H1 (cell line): ENCODE data around the gene RGS9BP. TPM values are rescaled to one million over a fixed set of nuclear protein-coding genes. Genes with fewer than 3 reads are reported as not detected.

Experiments used
- CTCF ChIA-PET: fragments of 300-600 bp; sonication (Branson Sonifier 250); formaldehyde crosslinking; loops from one replicate; lab custom pipeline; 2021; ENCODE audit not compliant: partially characterized antibody; lab: Charles Lee
- POLR2A ChIA-PET: fragments of 300-600 bp; sonication (Branson Sonifier 250); formaldehyde crosslinking; loops from one replicate; lab custom pipeline; 2021; ENCODE audit warnings: inconsistent platforms; ENCODE audit not compliant: partially characterized antibody; lab: Charles Lee
- DNase-seq, 2 experiments: peaks; one replicate each; pipeline versions ENCODE4 v3.0.0 to v3.0.0-alpha.2; 2010 to 2022; ENCODE audit warnings: low spot score in 2 of 2, low read depth in 1 of 2, mixed read lengths in 1 of 2
- FAIRE-seq: peaks from 2 replicates; lab custom pipeline; 2011; peaks lifted over from hg19 to GRCh38; lab: Jason Lieb, UNC
- H2AFZ ChIP-seq: 2 replicates; pipeline ENCODE4 v1.8.1; 2012; ENCODE audit warnings: low read length, inconsistent platforms
- H2AK5ac ChIP-seq: 2 replicates; pipeline ENCODE4 v1.6.1; 2013; ENCODE audit warnings: low read depth, low read length
- H2BK120ac ChIP-seq: replicated peaks from 2 replicates; pipeline ENCODE3; 2013; ENCODE audit warnings: low read depth, low read length, inconsistent platforms
- H2BK12ac ChIP-seq: 2 replicates; pipeline ENCODE4 v1.6.1; 2013; ENCODE audit warnings: low read depth, low read length
- H2BK15ac ChIP-seq: 2 replicates; pipeline ENCODE4 v1.6.1; 2013; ENCODE audit warnings: low read length
- H2BK20ac ChIP-seq: 2 replicates; pipeline ENCODE4 v1.6.1; 2013; ENCODE audit warnings: low read length
- H2BK5ac ChIP-seq: 2 replicates; pipeline ENCODE4 v1.6.1; 2013; ENCODE audit warnings: low read depth, low read length
- H3K14ac ChIP-seq: 2 replicates; pipeline ENCODE4 v1.6.1; 2013; ENCODE audit warnings: inconsistent platforms; ENCODE audit not compliant: insufficient read length
- H3K18ac ChIP-seq: 2 replicates; pipeline ENCODE4 v1.6.1; 2013; ENCODE audit warnings: low read length; ENCODE audit errors: extremely low read depth
- H3K23ac ChIP-seq: 2 replicates; pipeline ENCODE4 v1.6.1; 2013; ENCODE audit warnings: inconsistent platforms; ENCODE audit not compliant: insufficient read length
- H3K23me2 ChIP-seq: 2 replicates; pipeline ENCODE4 v1.6.1; 2013; ENCODE audit warnings: low read depth, low read length
- H3K27ac ChIP-seq: 2 replicates; pipeline ENCODE4 v1.6.1; 2011; ENCODE audit warnings: low read depth, low read length, inconsistent platforms
- H3K27me3 ChIP-seq, 4 experiments: replicated peaks in 1 of 4; 1 replicate in 1 of 4; 2 replicates in 3 of 4; pipeline versions ENCODE4 v1.6.1 to v1.8.1; 2011 to 2013; ENCODE audit warnings: low read length in 3 of 4, mild to moderate bottlenecking in 3 of 4, inconsistent platforms in 2 of 4, mixed read lengths in 2 of 4, moderate library complexity in 1 of 4; ENCODE audit not compliant: control insufficient read depth in 3 of 4, insufficient read depth in 3 of 4; ENCODE audit errors: extremely low read depth in 1 of 4
- H3K36me3 ChIP-seq, 4 experiments: 2 replicates each; pipeline versions ENCODE4 v1.6.1 to v1.8.1; 2011 to 2013; ENCODE audit warnings: mild to moderate bottlenecking in 4 of 4, low read length in 3 of 4, moderate library complexity in 2 of 4, control low read depth in 1 of 4, inconsistent platforms in 1 of 4; ENCODE audit not compliant: insufficient read depth in 4 of 4, control insufficient read depth in 2 of 4
- H3K4ac ChIP-seq: replicated peaks from 2 replicates; pipeline ENCODE3; 2013; ENCODE audit warnings: low read length, low read depth, mixed read lengths, inconsistent platforms; ENCODE audit not compliant: insufficient read length
- H3K4me1 ChIP-seq, 4 experiments: replicated peaks in 1 of 4; 1 replicate in 1 of 4; 2 replicates in 3 of 4; pipeline versions ENCODE4 v1.6.1 to v1.8.1; 2011 to 2013; ENCODE audit warnings: low read length in 3 of 4, inconsistent platforms in 2 of 4, mixed read lengths in 1 of 4; ENCODE audit not compliant: insufficient read depth in 4 of 4, control insufficient read depth in 3 of 4
- H3K4me2 ChIP-seq, 2 experiments: 2 replicates each; pipeline versions ENCODE4 v1.6.1 to v1.8.1; 2011 to 2013; ENCODE audit warnings: low read depth in 2 of 2, low read length in 2 of 2, control low read depth in 1 of 2, inconsistent platforms in 1 of 2, mild to moderate bottlenecking in 1 of 2; ENCODE audit not compliant: insufficient read depth in 1 of 2
- H3K4me3 ChIP-seq, 4 experiments: fragments of 200-600, 300-600 bp in 1 of 4; sonication (generic), shearing (Covaris generic), sonication (Bioruptor Twin) in 1 of 4; 2 replicates each; pipeline versions ENCODE4 v1.5.1 to v1.8.1; 2011 to 2016; ENCODE audit warnings: low read length in 4 of 4, low read depth in 3 of 4, control low read depth in 2 of 4, inconsistent platforms in 2 of 4, mild to moderate bottlenecking in 2 of 4, mixed read lengths in 1 of 4, moderate library complexity in 1 of 4; ENCODE audit not compliant: insufficient read depth in 2 of 4; ENCODE audit errors: extremely low read depth in 1 of 4
- H3K56ac ChIP-seq: replicated peaks from 2 replicates; pipeline ENCODE3; 2013; ENCODE audit warnings: low read depth, mild to moderate bottlenecking, mixed read lengths, low read length, inconsistent platforms; ENCODE audit not compliant: insufficient read length
- H3K79me1 ChIP-seq: 2 replicates; pipeline ENCODE4 v1.6.1; 2013; ENCODE audit warnings: low read depth, low read length, control low read depth
- H3K79me2 ChIP-seq, 2 experiments: 2 replicates each; pipeline versions ENCODE4 v1.6.1 to v1.8.1; 2012 to 2013; ENCODE audit warnings: low read length in 2 of 2, mild to moderate bottlenecking in 2 of 2, inconsistent platforms in 1 of 2; ENCODE audit not compliant: insufficient read depth in 2 of 2, control insufficient read depth in 1 of 2
- H3K9ac ChIP-seq, 4 experiments: replicated peaks in 1 of 4; 1 replicate in 1 of 4; 2 replicates in 3 of 4; pipeline versions ENCODE4 v1.6.1 to v1.8.1; 2011 to 2013; ENCODE audit warnings: low read depth in 3 of 4, low read length in 3 of 4, control low read depth in 2 of 4, mild to moderate bottlenecking in 2 of 4, moderate library complexity in 2 of 4, inconsistent platforms in 1 of 4; ENCODE audit errors: extremely low read depth in 1 of 4
- H3K9me3 ChIP-seq, 2 experiments: 2 replicates each; pipeline versions ENCODE4 v1.6.1 to v1.8.1; 2012 to 2013; ENCODE audit warnings: mild to moderate bottlenecking in 2 of 2, moderate library complexity in 2 of 2, control low read depth in 1 of 2, inconsistent platforms in 1 of 2, low read depth in 1 of 2, low read length in 1 of 2, mixed read lengths in 1 of 2; ENCODE audit not compliant: insufficient read depth in 2 of 2
- H4K20me1 ChIP-seq, 2 experiments: replicated peaks in 1 of 2; 2 replicates each; pipeline versions ENCODE3 to v1.8.1; 2011 to 2013; ENCODE audit warnings: inconsistent platforms in 2 of 2, low read length in 2 of 2, mild to moderate bottlenecking in 1 of 2; ENCODE audit not compliant: insufficient read depth in 2 of 2, control insufficient read depth in 1 of 2
- H4K5ac ChIP-seq: 2 replicates; pipeline ENCODE4 v1.6.1; 2013; ENCODE audit warnings: low read length, low read depth, mixed read lengths, inconsistent platforms; ENCODE audit not compliant: insufficient read length
- H4K8ac ChIP-seq: 2 replicates; pipeline ENCODE4 v1.8.0; 2013; ENCODE audit warnings: mild to moderate bottlenecking, moderate library complexity, low read length, inconsistent platforms; ENCODE audit not compliant: insufficient read depth; ENCODE audit errors: extremely low read depth
- H4K91ac ChIP-seq: replicated peaks from 2 replicates; pipeline ENCODE3; 2013; ENCODE audit warnings: low read length, mixed read lengths, inconsistent platforms; ENCODE audit not compliant: insufficient read length
- BACH1 ChIP-seq: IDR thresholded peaks from 2 replicates; pipeline ENCODE4 v1.6.1; 2012; ENCODE audit warnings: low read length, improper control_type of control experiment
- CHD2 ChIP-seq: IDR thresholded peaks from 2 replicates; pipeline ENCODE4 v1.6.1; 2012; ENCODE audit warnings: low read length, improper control_type of control experiment
- CREB1 ChIP-seq: IDR thresholded peaks from 2 replicates; pipeline ENCODE4 v1.6.1; 2012; ENCODE audit warnings: inconsistent platforms
- HDAC2 ChIP-seq, 2 experiments: fragments of 300-600 bp in 1 of 2; sonication (generic) in 1 of 2; IDR thresholded peaks; 2 replicates each; pipeline ENCODE4 v1.6.1; 2011 to 2012; ENCODE audit warnings: low read depth in 2 of 2, low read length in 2 of 2, mild to moderate bottlenecking in 2 of 2, moderate library complexity in 2 of 2, borderline replicate concordance in 1 of 2, inconsistent platforms in 1 of 2
- HDAC6 ChIP-seq: IDR thresholded peaks from one replicate; pipeline ENCODE4 v1.7.1; 2012; ENCODE audit warnings: low read depth, mild to moderate bottlenecking, inconsistent platforms, low read length, moderate library complexity
- MAX ChIP-seq: IDR thresholded peaks from 2 replicates; pipeline ENCODE4 v1.6.1; 2012; ENCODE audit warnings: inconsistent platforms
- POLR2A ChIP-seq, 2 experiments: IDR thresholded peaks; 1 replicate in 1 of 2; 2 replicates in 1 of 2; pipeline ENCODE4 v1.6.1; 2011; ENCODE audit warnings: low read depth in 2 of 2, low read length in 2 of 2, mild to moderate bottlenecking in 2 of 2; ENCODE audit errors: control extremely low read depth in 1 of 2
- RXRA ChIP-seq: IDR thresholded peaks from 2 replicates; pipeline ENCODE4 v1.6.1; 2011; ENCODE audit warnings: low read depth, mild to moderate bottlenecking, low read length, moderate library complexity; ENCODE audit not compliant: insufficient read depth
- SIN3A ChIP-seq, 2 experiments: IDR thresholded peaks in 1 of 2; conservative IDR thresholded peaks in 1 of 2; 2 replicates each; pipeline ENCODE4 v1.6.1; 2011 to 2012; ENCODE audit warnings: low read length in 2 of 2, improper control_type of control experiment in 1 of 2, low read depth in 1 of 2, mild to moderate bottlenecking in 1 of 2
- SP4 ChIP-seq: IDR thresholded peaks from 2 replicates; pipeline ENCODE4 v1.6.1; 2012; ENCODE audit warnings: low read length, inconsistent platforms
- TEAD4 ChIP-seq: IDR thresholded peaks from 2 replicates; pipeline ENCODE4 v1.6.1; 2012; ENCODE audit warnings: low read depth, low read length, inconsistent platforms, mixed read lengths
- WGBS, 2 experiments: shearing (Covaris generic) in 1 of 2; methylation state at CpG; one replicate each; pipeline versions ENCODE4 v1.1.6 to v1.1.7; 2013 to 2015; ENCODE audit warnings: low lambda C conversion rate in 2 of 2, mixed read lengths in 2 of 2, inconsistent platforms in 1 of 2, low coverage in 1 of 2, missing lambda C conversion rate in 1 of 2; ENCODE audit not compliant: insufficient replicate concordance in 2 of 2, insufficient coverage in 1 of 2, insufficient read length in 1 of 2; ENCODE audit errors: extremely low coverage in 1 of 2, missing lambda C conversion rate in 1 of 2; 5-methylcytosine and 5-hydroxymethylcytosine counted together
- polyA plus RNA-seq, 7 experiments: library from polyadenylated mRNA; depleted of rRNA in 3 of 7; stranded (reverse) in 5 of 7; unstranded in 2 of 7; fragments of >200 nt in 5 of 7; fragments of 200-250 nt in 2 of 7; gene quantifications; 1 replicate in 5 of 7; 2 replicates in 1 of 7; 4 replicates in 1 of 7; pipeline versions ENCODE4 v1.2.1 to v1.2.3, GENCODE V29; 2011 to 2013; ENCODE audit warnings: missing spikeins in 2 of 7, mixed read lengths in 2 of 7
- total RNA-seq: library from RNA; stranded (reverse); fragmentation: NEBNext Ultra II Directional; extraction: Animal tissue kit (Norgen Biotek cat#: 25700); gene quantifications from 2 replicates; pipeline ENCODE4 v1.2.1, GENCODE V29; 2021
- TF ChIP-seq, protein P1 (sequence below): IDR thresholded peaks from 2 replicates; pipeline ENCODE4 v1.6.1; 2012; ENCODE audit warnings: inconsistent platforms

The RGS9BP gene
- total and polyA plus RNA-seq, 2 of the 8 experiments (the other 6 are each of a cell fraction or from before 2014, with no cell fraction given): 0.11 to 0.26 TPM

DNA sequence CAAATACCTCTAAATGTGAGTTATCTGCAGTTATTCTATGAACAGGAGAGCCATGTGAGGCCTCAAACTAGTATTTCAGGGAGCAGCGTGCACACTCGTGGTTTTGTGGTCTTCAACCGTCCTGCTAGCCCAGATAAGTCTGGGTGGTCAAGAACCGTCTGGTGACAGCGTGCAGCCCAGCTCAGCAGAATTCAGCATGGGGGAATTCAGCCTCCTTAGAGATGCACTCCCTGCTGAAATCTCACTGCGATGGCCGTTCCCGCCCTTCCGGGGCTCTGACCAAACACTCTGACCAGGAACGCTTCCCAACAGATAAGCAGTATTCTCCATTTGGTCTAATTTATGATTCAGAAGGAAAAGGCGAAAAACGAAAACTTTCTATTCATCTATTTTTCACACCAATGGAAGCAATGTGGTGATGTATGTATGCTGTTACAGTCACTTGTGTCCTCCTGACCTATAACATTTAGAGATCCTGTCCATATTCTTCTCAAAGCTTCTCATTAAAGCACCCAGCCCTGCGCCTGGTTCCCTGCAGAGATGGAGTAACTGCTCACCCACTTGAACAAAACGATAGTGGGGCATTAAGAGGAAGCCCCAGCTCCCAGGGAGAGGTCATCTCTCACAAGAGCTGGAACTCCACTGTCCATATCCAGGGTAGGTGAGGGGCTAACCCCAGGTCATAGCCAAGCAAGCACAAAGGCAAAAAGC, 3.6 kb upstream of the RGS9BP start:
- H4K20me1 ChIP-seq: peaks cover 10 to 22% of the 10 kb centered on the region in 2 experiments
- H4K8ac ChIP-seq: no peak overlapping the region
- no peak for FAIRE-seq
- no peak overlapping the region for H3K27ac ChIP-seq
- H3K18ac ChIP-seq: no peak overlapping the region
- no peak overlapping the region for H3K4ac ChIP-seq
- peaks cover 26% of the 10 kb centered on the region for H3K79me1 ChIP-seq
- peaks cover 6 to 69% of the 10 kb centered on the region in 2 experiments for H3K79me2 ChIP-seq
- H3K36me3 ChIP-seq: peaks cover 0 to 6% (median under 1%) of the 10 kb centered on the region in 4 experiments; a peak in 1 of 8 replicates
- no peak overlapping the region for H2AK5ac ChIP-seq
- H3K56ac ChIP-seq: no peak overlapping the region
- H2AFZ ChIP-seq: no peak overlapping the region
- H2BK20ac ChIP-seq: no peak overlapping the region
- peaks cover 15 to 17% (median 17%) of the 10 kb centered on the region in 4 experiments for H3K27me3 ChIP-seq
- H3K4me3 ChIP-seq: no peak overlapping the region
- no peak overlapping the region for H2BK5ac ChIP-seq
- no peak overlapping the region for H3K4me2 ChIP-seq
- no peak for DNase-seq
- no peaks in the 10 kb centered on the region; a peak in 1 of 4 replicates for H3K9me3 ChIP-seq
- WGBS, 2 experiments: 82% methylated on average over 14 of the region's 14 CpGs; no CpG with 5 or more reads in 1 of the 2 experiments
- H2BK15ac ChIP-seq: no peak overlapping the region
- ChIA-PET POLR2A (no interaction called here), CTCF (interaction anchor here (1.5 to 1.8 kb wide), 3 partner anchors 10 to 41 kb away, joined by 3 to 5 read pairs (median 3); no protein-coding TSS in a partner anchor)
- H3K23ac ChIP-seq: no peak overlapping the region
- H4K91ac ChIP-seq: no peak overlapping the region
- no peak overlapping the region for H3K14ac ChIP-seq
- no peak overlapping the region for H2BK12ac ChIP-seq
- H3K9ac ChIP-seq: no peak overlapping the region
- H4K5ac ChIP-seq: no peak overlapping the region
- peaks cover 2 to 12% (median 8%) of the 10 kb centered on the region in 4 experiments; a peak in 6 of 7 replicates for H3K4me1 ChIP-seq
- peaks cover 14% of the 10 kb centered on the region; the same call in 1 of the 2 replicates for H3K23me2 ChIP-seq
- H2BK120ac ChIP-seq: no peak overlapping the region
- TF ChIP-seq HDAC2 (IDR thresholded peaks at IDR 0.05; ENCODE audit: borderline replicate concordance in 1 of 2, low read depth in 2 of 2, low read length in 2 of 2) (no peak), CREB1 (no peak), SIN3A (conservative IDR thresholded peaks at IDR 0.05 in 1 of 2, IDR thresholded peaks at IDR 0.05 in 1 of 2; ENCODE audit: low read depth in 1 of 2, low read length in 2 of 2) (no peak), POLR2A (IDR thresholded peaks at IDR 0.05; ENCODE audit: control extremely low read depth in 1 of 2, low read depth in 2 of 2, low read length in 2 of 2) (no peak), RXRA (no peak), CHD2 (no peak), HDAC6 (no peak), BACH1 (no peak), SP4 (no peak), TEAD4 (no peak), MAX (no peak)
- TF ChIP-seq, protein P1, sequence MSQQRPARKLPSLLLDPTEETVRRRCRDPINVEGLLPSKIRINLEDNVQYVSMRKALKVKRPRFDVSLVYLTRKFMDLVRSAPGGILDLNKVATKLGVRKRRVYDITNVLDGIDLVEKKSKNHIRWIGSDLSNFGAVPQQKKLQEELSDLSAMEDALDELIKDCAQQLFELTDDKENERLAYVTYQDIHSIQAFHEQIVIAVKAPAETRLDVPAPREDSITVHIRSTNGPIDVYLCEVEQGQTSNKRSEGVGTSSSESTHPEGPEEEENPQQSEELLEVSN: no peak
